T-helper 1 cell treated with Interleukin-12 subunit alpha and Interleukin-12 subunit beta and Interleukin-4 antibody, amounts not matched to agents 30 μg/mL and 1 μg/mL, for 36 hours (primary cell): ENCODE data around the gene KIF25.

Experiments used
- H3K27ac Mint-ChIP-seq: one replicate; pipeline ENCODE4 v1.8.0; 2021; ENCODE audit warnings: mild to moderate bottlenecking, mixed read lengths
- H3K27me3 Mint-ChIP-seq: one replicate; pipeline ENCODE4 v1.8.0; 2021; ENCODE audit warnings: low read depth, mixed read lengths
- H3K36me3 Mint-ChIP-seq: one replicate; pipeline ENCODE4 v1.8.0; 2021; ENCODE audit warnings: low read depth, mixed read lengths
- H3K4me1 Mint-ChIP-seq: one replicate; pipeline ENCODE4 v1.8.0; 2021; ENCODE audit warnings: low read depth, mixed read lengths
- H3K4me3 Mint-ChIP-seq: one replicate; pipeline ENCODE4 v1.8.0; 2021; ENCODE audit warnings: mild to moderate bottlenecking, moderate library complexity, mixed read lengths
- H3K9me3 Mint-ChIP-seq: one replicate; pipeline ENCODE4 v1.8.0; 2021; ENCODE audit warnings: mixed read lengths

KIF25 gene

DNA sequence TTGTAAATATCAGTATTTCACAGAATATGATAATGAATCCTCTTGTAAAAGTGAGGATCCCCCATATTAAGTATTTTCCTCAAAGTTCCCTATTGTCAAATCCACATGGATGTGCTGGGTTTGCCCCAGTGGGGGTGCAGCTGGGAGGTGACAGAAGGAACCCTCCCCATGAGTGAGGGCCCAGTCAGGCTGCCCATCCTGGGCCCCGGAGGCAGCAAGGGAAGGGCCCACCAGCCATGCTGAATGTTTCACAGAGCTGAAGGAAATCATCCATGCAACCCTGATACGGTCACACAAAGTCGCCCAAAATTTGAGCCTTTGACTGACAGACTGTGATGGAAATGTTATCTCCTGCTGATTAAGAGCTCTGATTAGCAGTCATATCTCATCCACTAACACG, 41.8 kb downstream of the KIF25 start:
- H3K9me3 Mint-ChIP-seq: peaks cover 30% of the 10 kb centered on the region
- H3K4me1 Mint-ChIP-seq: peaks cover 8% of the 10 kb centered on the region
- H3K27me3 Mint-ChIP-seq: peaks cover 20% of the 10 kb centered on the region
- H3K4me3 Mint-ChIP-seq: no peak overlapping the region
- peaks cover 2% of the 10 kb centered on the region for H3K36me3 Mint-ChIP-seq
- H3K27ac Mint-ChIP-seq: no peak overlapping the region

GRCh38 chr6:168039849-168040248, 42.4 kb downstream of the KIF25 start:
- Mint-ChIP-seq H3K4me1 (peaks cover 8% of the 10 kb centered on the region), H3K36me3 (peaks cover 2% of the 10 kb centered on the region), H3K9me3 (peaks cover 26% of the 10 kb centered on the region), H3K27me3 (peaks cover 17% of the 10 kb centered on the region), H3K27ac (no peak overlapping the region), H3K4me3 (no peak overlapping the region)

GRCh38 chr6:168040856-168041496, 43.5 kb downstream of the KIF25 start:
- Mint-ChIP-seq H3K27me3 (peaks cover 6% of the 10 kb centered on the region), H3K4me1 (peaks cover 5% of the 10 kb centered on the region), H3K36me3 (peaks cover 2% of the 10 kb centered on the region), H3K27ac (no peak overlapping the region), H3K4me3 (no peak overlapping the region), H3K9me3 (peaks cover 26% of the 10 kb centered on the region)

- Mint-ChIP-seq H3K27me3 (no peaks in the 10 kb centered on the region), H3K27ac (no peak overlapping the region), H3K4me3 (no peak overlapping the region), H3K4me1 (no peaks in the 10 kb centered on the region), H3K9me3 (peaks cover 26% of the 10 kb centered on the region), H3K36me3 (peaks cover 2% of the 10 kb centered on the region)
Measured at GRCh38 chr6:168041928-168042327, 44.5 kb downstream of the KIF25 start.

DNA sequence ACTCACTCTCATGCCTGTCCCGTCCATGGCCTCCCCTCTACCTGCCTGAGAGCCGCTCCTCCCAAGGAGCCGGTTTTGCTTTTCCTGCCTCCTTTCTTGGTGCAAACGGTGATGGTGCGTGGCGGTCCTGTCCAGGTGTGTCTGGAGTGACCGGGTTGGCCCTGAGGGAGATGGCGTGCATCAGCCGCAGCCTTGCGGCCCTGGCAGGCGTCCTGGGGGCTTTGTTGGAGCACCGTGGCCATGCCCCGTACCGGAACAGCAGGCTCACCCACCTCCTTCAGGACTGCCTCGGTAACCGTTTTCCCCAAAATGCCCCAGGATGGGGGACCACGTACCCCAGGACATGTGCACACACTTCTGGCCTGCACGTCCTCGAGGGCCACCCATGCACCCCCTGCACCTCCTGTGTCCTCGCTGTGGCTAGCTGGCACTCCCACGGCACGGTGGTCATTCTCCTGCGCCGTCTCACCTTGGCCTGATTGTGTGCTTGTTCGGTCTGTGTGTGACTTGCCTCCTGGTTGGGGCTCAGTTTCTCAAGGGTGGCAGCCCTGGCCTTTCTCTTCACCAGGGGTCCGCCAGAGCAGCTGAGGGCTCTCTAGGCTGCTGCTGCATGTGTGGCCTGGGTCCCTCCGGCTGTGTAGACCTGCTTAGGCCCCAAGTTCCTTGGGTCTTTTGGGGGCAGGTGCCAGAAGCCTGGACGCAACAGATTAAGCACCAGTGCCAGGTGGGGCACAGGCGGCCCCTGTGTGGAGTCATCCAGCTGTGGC, 45.1 kb downstream of the KIF25 start:
- H3K36me3 Mint-ChIP-seq: peaks cover 2% of the 10 kb centered on the region
- H3K9me3 Mint-ChIP-seq: peaks cover 21% of the 10 kb centered on the region
- H3K4me3 Mint-ChIP-seq: no peak overlapping the region
- no peaks in the 10 kb centered on the region for H3K4me1 Mint-ChIP-seq
- H3K27me3 Mint-ChIP-seq: no peaks in the 10 kb centered on the region
- H3K27ac Mint-ChIP-seq: no peak overlapping the region

GRCh38 chr6:168043193-168043847, 45.8 kb downstream of the KIF25 start:
- no peak overlapping the region for H3K4me3 Mint-ChIP-seq
- H3K4me1 Mint-ChIP-seq: no peaks in the 10 kb centered on the region
- H3K9me3 Mint-ChIP-seq: peaks cover 20% of the 10 kb centered on the region
- H3K27ac Mint-ChIP-seq: no peak overlapping the region
- H3K27me3 Mint-ChIP-seq: no peaks in the 10 kb centered on the region
- peaks cover 2% of the 10 kb centered on the region for H3K36me3 Mint-ChIP-seq

DNA sequence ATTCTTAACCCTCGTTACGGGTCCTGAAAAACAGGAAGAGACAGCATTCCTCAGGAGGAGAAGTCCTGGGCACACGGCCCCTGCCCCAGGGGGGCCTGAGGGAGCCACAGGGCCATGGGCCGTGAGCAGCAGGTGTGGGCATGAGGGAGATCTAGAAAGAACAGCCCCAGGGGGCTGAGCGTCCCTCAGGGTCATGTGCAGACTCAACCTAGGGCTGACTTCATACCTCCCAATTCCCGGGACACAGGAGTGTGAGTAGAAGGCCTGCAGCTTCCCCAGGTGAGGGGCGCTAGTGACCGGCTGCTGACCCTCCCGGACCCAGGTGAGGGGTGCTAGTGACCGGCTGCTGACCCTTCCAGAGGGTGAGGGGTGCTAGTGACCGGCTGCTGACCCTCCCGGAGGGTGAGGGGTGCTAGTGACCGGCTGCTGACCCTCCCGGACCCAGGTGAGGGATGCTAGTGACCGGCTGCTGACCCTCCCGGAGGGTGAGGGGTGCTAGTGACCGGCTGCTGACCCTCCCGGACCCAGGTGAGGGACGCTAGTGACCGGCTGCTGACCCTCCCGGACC, 46.5 kb downstream of the KIF25 start:
- H3K36me3 Mint-ChIP-seq: no peaks in the 10 kb centered on the region
- no peak overlapping the region for H3K27ac Mint-ChIP-seq
- H3K9me3 Mint-ChIP-seq: peaks cover 14% of the 10 kb centered on the region
- H3K4me1 Mint-ChIP-seq: no peaks in the 10 kb centered on the region
- no peaks in the 10 kb centered on the region for H3K27me3 Mint-ChIP-seq
- H3K4me3 Mint-ChIP-seq: no peak overlapping the region

- Mint-ChIP-seq H3K9me3 (peaks cover 9% of the 10 kb centered on the region), H3K36me3 (no peaks in the 10 kb centered on the region), H3K27me3 (no peaks in the 10 kb centered on the region), H3K4me1 (no peaks in the 10 kb centered on the region), H3K4me3 (no peak overlapping the region), H3K27ac (no peak overlapping the region)
Measured at GRCh38 chr6:168044521-168045130, 47.2 kb downstream of the KIF25 start.

DNA sequence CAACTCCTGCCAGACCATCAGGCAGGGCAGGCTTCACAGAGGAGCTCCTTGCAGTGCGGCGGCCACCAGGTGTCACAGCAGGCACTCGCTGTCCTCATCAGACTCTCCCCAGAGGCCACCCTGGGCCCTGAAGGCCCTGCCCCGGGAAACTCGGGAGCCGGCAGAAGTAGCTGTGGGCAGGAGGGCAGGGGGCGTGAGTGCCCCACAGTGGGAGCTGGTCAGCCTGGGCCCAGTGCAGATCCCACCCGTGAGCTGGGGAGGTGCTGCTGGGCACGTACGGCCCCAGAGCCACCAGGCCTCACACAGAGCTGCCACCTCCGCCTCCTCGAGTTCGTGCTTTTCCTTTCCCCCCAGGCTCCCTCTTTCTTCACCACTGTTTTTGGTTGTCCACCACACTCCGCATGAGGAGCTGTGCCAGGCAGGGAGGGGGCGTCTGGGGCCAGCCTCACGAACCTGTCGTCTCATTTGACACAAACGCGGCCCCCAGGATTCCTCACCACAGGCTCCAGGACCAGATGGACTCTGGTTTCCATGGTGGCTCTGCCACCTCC, 47.7 kb downstream of the KIF25 start:
- H3K4me1 Mint-ChIP-seq: no peaks in the 10 kb centered on the region
- H3K4me3 Mint-ChIP-seq: no peak overlapping the region
- peaks cover 3% of the 10 kb centered on the region for H3K9me3 Mint-ChIP-seq
- no peaks in the 10 kb centered on the region for H3K36me3 Mint-ChIP-seq
- H3K27ac Mint-ChIP-seq: no peak overlapping the region
- no peaks in the 10 kb centered on the region for H3K27me3 Mint-ChIP-seq

DNA sequence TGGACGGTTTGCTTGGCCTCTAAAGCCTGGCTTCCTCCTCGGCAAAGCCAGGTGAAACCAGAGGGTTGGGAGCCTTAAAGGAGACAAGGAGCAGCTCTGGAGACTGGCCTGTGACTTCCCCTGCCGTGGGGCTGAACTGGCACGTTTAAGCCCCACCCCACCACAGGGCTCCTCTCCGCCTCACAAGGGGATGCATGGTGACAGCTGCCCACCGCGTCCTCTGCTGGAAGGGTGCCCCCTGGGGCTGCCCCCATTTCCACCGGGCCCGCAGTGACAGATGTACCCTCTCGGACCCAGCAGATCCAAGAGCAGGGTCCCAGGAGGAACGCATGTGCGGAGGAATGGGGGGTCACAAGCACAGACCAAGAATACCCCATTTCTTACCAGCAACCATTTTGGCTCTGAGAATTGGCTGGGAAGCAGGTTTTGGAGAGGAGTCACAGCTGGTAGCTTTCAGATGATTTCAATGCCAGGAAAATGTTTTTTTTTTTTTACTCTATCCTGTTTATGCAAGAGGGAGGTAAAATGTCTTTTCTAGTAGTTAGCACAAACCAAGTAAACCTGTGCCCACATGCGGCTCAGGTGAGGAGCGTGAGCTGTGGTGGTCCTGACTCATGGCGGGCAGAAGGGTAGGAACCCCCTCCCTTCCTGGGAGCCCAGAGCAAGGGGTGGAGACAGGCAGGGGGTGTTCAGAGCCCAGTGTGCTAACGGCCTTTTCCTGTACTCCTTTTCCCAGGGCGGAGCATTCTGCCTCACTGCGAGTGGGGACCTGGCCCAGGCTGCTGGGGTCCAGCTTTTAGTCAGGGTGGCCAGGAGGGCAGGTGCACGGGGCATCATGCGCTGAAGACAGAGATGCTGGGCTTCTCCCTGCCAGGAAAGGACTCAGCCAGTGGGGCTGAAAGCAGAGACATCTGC, 48.5 kb downstream of the KIF25 start:
- H3K27ac Mint-ChIP-seq: no peak overlapping the region
- H3K27me3 Mint-ChIP-seq: no peaks in the 10 kb centered on the region
- no peak overlapping the region for H3K4me3 Mint-ChIP-seq
- no peaks in the 10 kb centered on the region for H3K4me1 Mint-ChIP-seq
- no peaks in the 10 kb centered on the region for H3K36me3 Mint-ChIP-seq
- no peaks in the 10 kb centered on the region for H3K9me3 Mint-ChIP-seq

GRCh38 chr6:168046696-168047095, 49.2 kb downstream of the KIF25 start:
- H3K36me3 Mint-ChIP-seq: no peaks in the 10 kb centered on the region
- H3K27ac Mint-ChIP-seq: no peak overlapping the region
- no peak overlapping the region for H3K4me3 Mint-ChIP-seq
- no peaks in the 10 kb centered on the region for H3K9me3 Mint-ChIP-seq
- H3K27me3 Mint-ChIP-seq: no peaks in the 10 kb centered on the region
- no peaks in the 10 kb centered on the region for H3K4me1 Mint-ChIP-seq

GRCh38 chr6:168047841-168048723, 50.6 kb downstream of the KIF25 start:
- no peak overlapping the region for H3K4me3 Mint-ChIP-seq
- H3K36me3 Mint-ChIP-seq: no peaks in the 10 kb centered on the region
- no peaks in the 10 kb centered on the region for H3K27me3 Mint-ChIP-seq

DNA sequence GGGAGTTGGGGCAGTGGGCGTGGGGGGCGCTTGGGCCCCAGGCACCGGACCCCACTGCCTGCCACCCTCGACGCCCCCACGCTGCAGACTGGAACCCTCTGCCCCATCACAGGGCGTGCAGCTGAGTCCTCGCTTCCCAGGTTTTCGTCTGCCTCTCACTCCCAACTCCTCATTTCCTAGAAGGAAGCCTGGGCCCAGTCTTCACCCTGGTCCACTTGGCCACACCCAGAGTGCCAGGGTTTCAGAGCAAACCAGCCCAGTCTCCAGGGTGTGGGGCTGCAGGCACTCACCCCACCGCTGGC, 51.2 kb downstream of the KIF25 start:
- Mint-ChIP-seq H3K36me3 (no peaks in the 10 kb centered on the region), H3K27me3 (no peaks in the 10 kb centered on the region), H3K9me3 (no peaks in the 10 kb centered on the region), H3K27ac (no peak overlapping the region), H3K4me3 (no peak overlapping the region), H3K4me1 (no peaks in the 10 kb centered on the region)

More at GRCh38 chr6:168047841-168048723, 50.6 kb downstream of the KIF25 start:
- Mint-ChIP-seq H3K4me1 (no peaks in the 10 kb centered on the region), H3K9me3 (no peaks in the 10 kb centered on the region), H3K27ac (no peak overlapping the region)
